HG02840 (cell line): ENCODE measurements around the gene COPS7A.

Source experiments
- ATAC-seq: cut with Tn5 transposase; IDR thresholded peaks from one replicate; pipeline ENCODE4 v1.9.1; 2021; ENCODE audit warnings: mild to moderate bottlenecking, moderate library complexity, moderate number of reproducible peaks; ENCODE audit not compliant: unreplicated experiment, low FRiP score

The COPS7A gene

DNA sequence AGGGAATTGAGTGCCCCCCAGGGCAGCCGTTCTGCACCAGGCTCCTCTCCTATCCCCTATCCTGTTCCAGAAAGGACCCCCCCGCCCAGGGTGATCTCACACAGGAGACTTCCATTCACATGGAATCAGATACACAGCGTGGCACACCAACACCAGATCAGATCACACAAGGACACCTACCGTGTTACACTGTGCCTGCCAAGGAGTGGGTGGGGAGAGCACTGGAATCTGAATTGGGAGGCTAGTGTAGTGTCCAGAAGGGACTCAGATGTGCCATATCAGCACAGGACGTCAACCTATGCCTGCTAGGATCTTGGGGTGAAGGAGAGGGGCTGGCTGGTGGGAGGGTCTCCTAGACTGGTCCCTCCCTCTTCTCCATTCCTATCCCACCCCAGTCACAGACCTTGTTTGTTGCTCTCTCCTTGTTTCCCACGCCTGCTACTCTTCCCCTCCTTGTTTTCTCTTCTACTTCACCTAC is 44.6 kb downstream of the COPS7A start:
- no peak for ATAC-seq

DNA sequence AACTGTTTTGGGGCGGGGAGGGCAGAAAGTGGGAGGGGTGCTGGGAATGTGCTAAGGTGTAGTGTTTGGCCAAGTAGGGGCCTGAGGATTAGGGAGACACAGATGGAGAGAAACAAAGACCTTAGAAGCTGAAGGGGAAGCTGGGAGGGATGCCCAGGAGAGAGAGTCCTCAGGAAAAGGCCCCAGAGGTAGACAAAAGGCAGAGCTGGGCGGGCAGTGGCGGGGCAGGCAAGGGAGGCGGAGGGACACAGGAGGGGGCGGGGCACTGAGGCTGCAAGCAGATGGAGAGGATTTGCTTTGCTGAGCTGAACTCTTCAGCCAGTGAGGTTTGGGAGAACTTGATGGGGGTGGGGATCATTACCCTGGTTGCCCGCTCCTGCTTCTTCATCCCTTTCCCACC is 45.1 kb downstream of the COPS7A start:
- no peak for ATAC-seq

DNA sequence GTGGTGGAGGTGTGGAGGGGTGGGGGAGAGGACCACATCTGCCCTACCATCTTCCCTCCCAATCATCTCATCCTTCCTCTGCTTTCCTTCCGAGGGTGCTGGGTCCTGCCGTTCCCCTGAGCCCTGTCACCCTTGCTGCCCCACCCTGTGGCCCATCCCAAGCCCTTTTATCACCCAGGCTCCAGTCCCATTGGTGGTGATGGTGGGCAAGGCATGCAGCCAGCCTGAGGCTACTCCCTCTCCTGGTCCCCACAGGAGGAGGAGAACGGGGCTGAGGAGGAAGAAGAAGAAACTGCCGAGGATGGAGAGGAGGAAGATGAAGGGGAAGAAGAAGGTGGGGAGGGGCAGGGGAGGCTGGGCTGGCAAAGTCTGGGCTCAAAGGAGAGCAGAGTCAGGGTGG is 45.8 kb downstream of the COPS7A start:
- ATAC-seq: no peak

DNA sequence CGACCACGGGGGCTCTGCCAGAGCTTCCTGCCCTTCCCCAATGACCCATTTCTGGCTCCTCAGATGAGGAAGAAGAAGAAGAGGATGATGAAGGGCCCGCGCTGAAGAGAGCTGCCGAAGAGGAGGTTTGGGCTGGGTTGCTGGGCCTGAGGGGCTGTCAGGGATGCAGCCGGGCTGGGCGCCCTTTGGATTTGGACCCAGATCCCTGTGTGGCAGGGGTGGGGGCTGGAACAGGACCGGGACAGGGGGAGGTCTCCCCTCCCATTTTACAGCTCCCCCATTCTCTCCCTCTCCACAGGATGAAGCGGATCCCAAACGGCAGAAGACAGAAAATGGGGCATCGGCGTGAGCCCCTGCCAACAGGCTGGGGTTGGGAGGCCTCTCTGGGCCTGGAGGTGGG is 46.2 kb downstream of the COPS7A start:
- ATAC-seq: no peak

DNA sequence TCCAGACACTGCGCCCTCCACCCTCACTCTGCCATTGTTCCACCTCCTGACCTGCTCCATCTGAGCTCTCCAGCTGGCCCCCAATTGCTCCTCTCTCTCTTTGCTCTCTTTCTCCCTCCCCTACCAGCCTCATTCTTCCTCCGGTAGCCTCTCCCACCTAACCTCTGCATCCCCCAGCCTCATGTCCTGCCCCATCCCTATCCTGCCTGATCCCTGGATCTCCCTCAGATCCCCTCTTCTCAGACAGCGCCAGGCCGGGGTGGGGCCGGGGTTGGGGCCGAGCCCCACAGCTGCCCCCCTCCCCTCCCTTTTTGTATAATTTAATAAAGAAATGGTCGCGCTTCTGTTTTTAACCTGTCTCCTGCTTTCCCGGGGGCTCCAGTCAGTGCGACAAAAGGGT is 46.8 kb downstream of the COPS7A start:
- ATAC-seq: no peak

DNA sequence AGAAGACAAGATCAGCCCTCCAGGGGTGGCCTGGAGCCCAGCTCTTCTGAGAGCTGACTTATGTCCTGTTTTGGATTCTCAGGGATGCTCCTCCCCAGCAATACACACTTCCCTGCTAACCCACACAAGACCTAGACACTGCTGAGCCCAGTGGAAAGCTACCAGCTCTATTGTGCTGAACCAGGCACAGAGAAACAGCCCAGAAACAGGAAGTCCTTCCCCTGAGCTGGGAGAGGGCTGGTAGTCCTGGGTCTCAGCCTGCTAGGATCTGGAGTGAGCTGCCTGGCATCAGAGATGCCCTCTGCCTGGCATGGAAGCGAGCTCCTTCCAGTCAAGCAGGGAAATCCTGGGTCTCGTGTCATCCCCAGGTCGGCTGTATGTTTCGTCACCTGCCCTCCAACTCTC is 47.2 kb downstream of the COPS7A start:
- no peak for ATAC-seq

DNA sequence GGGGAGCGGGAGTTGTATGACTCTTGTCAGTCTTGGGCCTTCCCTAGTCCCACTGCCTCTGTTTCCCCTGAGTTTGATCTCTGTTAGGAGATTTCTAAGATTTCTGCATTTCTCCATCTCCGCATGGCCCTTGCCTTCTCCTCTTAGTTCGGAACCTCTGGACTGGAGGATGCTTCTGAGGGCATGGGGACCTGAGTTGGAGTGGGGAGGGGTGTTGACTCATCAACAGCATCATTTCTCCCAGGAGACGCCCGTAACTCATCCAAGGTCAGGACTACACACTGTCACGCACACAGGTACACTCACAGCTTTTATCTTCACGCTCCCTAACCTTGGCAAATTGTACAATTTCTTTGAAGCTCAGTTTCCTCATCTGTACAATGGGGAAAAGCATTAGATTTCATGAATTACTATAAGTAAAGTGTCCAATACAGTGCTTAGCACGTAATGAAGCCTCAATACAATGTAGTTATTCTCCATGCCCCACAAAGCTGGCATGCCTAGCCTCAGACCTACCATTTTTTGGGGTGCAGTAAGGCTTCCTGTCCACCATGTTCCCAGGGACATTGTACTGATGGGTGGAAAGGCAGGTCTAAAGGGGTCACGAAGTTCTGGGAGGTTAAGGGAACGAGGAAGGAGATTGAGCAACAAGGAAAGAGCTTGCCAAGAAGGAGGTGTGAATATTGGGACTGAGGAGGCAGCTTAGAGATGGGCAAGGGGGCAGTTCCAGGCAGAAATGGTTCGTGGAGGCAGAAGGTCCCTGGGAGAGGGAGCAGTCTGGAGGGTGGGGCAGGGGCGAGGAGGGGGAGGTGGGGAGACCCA is 47.9 kb downstream of the COPS7A start:
- ATAC-seq: no peak

DNA sequence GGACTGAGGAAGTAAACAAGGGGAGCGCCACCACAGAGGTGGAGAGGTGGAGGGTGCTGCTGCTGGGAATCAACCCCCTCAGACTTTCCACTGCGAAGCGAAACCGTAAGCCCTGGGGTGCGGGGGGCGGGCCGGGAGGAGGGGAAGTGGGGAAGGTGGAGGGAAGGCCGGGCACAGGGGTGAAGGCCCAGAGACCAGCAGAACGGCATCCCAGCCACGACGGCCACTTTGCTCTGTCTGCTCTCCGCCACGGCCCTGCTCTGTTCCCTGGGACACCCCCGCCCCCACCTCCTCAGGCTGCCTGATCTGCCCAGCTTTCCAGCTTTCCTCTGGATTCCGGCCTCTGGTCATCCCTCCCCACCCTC is 48.5 kb downstream of the COPS7A start, which contains the start of gene LAG3:
TSS of gene LAG3 (plus strand) at position 190 of the 365 bp plus-strand sequence. CDS start 333 bp downstream, outside the sequence.
- ATAC-seq: no peak

DNA sequence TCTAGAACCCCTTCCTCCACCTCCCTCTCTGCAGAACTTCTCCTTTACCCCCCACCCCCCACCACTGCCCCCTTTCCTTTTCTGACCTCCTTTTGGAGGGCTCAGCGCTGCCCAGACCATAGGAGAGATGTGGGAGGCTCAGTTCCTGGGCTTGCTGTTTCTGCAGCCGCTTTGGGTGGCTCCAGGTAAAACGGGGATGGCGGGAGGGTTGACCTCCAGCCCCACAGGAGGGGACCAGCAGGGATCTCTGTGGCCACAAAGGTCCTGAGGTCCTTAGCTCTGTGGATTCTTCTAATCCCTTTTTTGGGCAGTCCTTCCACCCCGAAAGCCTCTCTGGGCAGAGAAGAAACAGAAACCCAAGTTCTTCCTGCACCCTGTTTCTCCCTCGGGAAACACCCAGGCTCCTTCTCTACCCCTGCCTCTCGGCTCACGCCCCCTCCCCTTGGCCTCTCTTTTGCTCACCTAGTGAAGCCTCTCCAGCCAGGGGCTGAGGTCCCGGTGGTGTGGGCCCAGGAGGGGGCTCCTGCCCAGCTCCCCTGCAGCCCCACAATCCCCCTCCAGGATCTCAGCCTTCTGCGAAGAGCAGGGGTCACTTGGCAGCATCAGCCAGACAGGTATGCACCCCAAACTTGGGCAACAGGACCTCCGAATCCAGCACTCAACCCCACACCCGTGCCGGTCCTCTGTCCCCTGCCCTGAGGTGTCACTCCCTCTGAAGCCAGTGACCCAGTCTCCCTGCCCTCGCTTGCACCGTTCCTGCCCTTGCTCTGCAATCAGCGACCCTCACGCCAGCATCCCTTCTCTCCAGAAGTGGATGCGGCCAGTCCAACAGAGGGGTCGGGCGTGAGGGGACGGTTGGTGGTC is 49.1 kb downstream of the COPS7A start:
- ATAC-seq: no peak

DNA sequence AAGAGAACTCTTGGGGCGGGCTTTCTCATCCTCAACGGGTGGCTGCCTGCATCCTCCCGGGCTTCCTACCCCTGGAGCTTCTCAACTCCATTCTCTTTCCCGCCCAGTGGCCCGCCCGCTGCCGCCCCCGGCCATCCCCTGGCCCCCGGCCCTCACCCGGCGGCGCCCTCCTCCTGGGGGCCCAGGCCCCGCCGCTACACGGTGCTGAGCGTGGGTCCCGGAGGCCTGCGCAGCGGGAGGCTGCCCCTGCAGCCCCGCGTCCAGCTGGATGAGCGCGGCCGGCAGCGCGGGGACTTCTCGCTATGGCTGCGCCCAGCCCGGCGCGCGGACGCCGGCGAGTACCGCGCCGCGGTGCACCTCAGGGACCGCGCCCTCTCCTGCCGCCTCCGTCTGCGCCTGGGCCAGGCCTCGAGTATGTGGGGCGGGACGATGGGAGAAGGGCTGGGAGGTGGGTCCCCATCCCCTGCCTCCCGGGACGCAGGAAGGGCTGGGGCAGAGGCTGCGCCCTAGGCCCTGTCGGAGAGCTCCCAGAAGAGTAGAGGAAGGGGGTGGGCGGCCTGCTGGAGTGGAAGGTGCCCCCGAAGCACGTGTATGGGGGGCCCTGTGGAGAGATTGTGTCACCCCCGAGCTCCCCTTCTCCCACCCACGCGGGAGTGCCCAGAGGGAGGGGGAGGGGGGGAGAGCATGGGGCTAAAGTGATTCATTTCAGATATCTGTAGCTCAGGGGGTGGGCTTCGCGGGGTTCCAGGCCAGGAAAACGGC is 49.9 kb downstream of the COPS7A start:
- ATAC-seq: no peak

DNA sequence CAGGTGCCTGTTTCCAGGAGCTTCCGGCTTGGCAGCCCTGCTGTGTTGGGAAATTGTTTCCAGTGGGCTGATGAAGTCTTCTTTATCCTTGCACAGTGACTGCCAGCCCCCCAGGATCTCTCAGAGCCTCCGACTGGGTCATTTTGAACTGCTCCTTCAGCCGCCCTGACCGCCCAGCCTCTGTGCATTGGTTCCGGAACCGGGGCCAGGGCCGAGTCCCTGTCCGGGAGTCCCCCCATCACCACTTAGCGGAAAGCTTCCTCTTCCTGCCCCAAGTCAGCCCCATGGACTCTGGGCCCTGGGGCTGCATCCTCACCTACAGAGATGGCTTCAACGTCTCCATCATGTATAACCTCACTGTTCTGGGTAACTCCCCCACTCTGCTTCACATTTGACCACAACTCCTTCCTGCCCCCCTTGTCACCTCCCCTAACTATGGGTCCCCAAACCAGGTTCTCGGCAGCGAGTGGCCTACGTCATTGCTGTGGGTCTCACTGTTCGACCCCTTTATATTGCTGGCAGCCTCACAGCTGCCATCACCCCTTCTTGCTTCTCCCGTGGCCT is 50.7 kb downstream of the COPS7A start:
- ATAC-seq: no peak

DNA sequence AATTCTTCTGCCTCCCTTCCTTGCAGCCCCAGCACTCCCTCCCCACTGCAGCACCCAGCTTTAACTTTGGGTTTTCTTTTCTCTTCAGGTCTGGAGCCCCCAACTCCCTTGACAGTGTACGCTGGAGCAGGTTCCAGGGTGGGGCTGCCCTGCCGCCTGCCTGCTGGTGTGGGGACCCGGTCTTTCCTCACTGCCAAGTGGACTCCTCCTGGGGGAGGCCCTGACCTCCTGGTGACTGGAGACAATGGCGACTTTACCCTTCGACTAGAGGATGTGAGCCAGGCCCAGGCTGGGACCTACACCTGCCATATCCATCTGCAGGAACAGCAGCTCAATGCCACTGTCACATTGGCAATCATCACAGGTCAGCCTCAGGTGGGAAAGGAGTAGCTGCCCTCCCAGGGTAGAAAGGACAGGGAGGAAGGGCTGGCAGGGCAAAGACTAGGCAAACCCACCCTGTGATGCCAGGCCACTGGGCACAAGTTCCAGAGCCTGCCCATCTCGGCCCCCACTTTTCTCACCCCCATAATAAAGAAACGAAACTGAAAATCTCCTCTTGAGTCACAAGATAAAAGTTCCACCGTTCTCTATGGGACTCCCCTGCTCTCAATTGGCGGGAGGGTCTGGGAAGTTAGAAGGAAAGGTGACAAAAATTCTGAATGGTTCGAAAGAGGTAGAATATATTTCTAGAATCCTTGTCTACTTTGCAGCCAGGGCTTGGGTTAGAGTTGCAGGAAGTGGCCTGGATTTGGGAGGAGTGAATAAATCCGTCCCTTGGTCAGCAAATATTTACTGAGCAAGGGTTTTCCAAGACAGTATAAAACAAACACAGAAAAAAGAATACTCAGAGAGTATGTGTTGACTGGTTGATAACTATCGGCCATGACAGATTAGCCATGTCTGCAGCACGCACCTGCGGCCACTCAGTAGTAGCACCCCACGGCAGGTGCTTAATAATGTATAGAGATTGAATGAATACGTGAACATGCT is 51.6 kb downstream of the COPS7A start:
- no peak for ATAC-seq

DNA sequence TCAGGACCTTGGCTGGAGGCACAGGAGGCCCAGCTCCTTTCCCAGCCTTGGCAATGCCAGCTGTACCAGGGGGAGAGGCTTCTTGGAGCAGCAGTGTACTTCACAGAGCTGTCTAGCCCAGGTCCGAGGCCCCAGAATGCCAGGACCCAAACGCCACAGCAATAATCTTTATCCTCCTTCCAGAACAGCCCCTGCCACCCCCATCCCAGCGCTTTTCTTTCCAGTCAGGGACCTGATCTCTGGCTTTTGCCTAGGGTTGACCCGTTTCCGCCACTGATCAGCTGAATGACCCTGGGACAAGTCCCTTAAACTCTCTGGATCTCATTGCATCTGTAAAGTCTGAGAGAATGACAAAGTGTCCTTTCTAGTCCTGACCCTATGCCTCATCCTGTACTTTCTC is 53.5 kb downstream of the COPS7A start:
- no peak for ATAC-seq

DNA sequence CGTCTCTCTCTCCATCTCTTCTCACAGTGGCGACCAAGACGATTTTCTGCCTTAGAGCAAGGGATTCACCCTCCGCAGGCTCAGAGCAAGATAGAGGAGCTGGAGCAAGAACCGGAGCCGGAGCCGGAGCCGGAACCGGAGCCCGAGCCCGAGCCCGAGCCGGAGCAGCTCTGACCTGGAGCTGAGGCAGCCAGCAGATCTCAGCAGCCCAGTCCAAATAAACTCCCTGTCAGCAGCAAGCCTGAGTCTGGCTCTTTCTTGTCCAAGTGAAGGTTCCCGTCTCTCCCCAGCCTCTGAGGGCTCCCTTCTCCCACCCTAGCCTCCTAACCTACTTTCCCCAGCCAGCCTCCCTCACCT is 54.3 kb downstream of the COPS7A start:
- no peak for ATAC-seq

DNA sequence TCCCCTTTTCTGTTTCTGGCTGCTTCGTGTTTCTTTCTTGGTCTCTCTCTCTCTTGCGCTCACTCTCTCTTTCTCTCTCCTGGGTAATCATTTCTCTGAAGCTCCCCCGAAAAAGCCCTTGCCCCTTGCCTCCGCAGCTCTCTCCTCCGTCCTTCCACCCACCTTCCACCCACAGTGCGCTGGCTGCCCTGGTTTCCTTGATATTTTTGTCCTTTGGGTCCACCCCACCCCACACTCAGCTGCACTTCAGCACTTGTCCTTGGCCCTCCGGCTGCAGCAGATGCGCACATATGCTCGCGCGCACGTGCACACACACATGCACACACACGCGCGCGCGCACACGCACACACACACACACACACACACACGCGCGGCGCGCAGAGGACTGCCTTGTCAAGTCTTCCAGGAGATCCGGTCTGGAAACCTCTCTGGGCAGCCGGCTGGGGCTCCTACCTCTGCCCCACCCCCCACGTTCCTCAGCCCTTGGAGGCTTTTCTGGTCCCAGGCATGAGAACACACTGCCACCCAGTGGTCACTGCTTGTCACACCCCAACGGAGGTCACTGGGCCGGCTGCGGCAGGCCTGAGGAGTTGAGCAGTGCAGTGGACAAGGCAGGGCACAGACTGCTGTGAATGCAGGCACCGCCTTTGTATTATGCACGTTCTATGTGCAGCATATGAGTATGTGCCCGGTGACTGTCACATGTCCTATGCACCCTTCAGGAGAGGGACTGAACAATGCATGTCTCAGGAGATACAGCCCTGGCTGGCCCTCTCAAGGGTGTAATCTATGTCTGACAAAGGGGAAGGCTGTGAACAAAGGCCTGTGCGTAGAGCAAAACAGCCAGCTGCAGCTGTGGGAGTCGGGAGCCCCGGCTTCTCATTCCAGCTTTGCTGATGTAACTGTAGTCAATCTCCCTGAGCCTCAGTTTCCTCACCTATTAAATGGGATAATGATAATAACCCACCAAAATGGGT is 55.0 kb downstream of the COPS7A start:
- no peak for ATAC-seq

DNA sequence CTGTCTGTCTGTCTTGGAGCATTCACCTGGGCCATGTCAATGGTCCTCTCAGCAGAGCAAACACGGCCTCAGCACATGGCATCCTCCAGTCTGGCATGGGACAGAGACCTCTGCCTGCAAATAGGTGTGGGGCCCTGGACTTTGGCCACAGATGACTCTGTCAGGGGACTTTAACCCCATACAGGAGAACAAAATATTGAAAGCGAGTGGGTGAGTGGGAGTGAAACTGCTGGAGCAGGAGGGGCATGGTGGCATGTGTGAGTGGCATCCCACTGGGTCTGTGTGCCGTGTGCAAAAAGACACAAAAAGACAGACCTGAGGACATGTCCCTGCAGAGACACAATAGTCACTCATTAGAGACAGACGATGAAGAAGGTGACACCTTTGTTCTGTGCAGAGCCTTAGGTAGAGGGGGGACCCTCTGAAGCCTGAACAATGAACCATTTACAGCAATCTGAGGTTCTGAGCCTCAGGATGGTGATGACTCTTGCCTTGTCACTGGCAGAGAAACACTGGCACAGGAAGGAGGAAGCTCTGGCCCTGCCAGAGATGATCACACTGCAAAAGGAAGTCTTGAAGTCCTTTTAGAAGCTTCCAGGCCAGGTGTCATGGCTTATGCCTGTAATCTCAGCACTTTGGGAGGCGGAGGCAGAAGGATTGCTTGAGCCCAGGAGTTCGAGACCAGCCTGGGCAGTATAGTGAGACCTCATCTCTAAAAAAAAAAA is 56.0 kb downstream of the COPS7A start:
- no peak for ATAC-seq

DNA sequence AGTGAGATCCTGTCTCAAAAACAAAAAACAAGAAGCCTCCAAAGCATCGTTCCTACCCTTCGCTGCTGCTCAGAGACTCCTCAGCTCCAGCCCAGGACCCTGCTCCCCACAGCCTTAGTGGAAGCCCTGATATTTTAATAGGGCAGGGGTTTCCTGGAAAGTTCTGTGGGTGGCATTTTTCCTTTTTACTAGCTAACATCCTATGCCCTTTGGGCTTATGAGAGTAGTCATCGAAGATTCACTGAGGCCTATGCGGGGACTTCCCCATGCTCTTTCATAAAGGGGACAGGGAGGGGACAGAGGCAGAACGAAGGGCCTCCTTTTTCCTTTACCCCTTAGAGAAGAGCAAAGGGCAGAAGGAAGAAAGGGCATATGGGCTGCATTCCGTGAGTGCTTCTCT is 56.7 kb downstream of the COPS7A start:
- ATAC-seq: no peak
